Uterus (tissue), 2 donors: ENCODE results near the gene NEUROG3.

Experiments used
- POLR2A ChIP-seq, 2 donors: fragments of 450-650 bp; IDR thresholded peaks; one replicate each; pipeline ENCODE4 v1.6.1; 2016; ENCODE audit warnings: antibody characterized with exemption in 2 of 2, mild to moderate bottlenecking in 1 of 2, moderate library complexity in 1 of 2
- TF ChIP-seq, protein P1 (sequence below), 4 experiments: fragments of 200-600 bp in 2 of 4; fragments of 450-650 bp in 2 of 4; sonication (generic) in 2 of 4; IDR thresholded peaks; one replicate each; pipeline ENCODE4 v1.5.1; 2016 to 2019; ENCODE audit warnings: antibody characterized with exemption in 4 of 4, mild to moderate bottlenecking in 2 of 4, moderate library complexity in 1 of 4

DNA sequence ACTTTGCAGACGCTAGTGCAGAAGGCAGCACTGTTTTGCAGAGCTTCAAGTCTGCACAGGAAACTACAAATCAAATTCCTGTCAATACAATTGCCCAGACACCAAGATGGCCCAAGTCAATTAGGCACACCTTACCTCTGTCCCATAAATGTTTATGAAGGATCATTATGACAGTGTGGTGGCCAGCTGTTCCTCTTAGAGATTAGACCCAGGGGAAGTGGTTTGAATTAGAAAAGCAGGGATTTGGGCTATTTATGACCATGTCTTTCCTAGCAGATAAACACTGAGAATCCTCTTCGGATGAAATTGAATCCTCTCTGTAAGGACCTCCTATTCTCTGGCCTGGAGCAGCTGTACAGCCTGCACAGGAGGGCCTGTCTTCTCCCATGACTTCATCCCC is 9.9 kb upstream of the NEUROG3 start:
- TF ChIP-seq, protein P1, sequence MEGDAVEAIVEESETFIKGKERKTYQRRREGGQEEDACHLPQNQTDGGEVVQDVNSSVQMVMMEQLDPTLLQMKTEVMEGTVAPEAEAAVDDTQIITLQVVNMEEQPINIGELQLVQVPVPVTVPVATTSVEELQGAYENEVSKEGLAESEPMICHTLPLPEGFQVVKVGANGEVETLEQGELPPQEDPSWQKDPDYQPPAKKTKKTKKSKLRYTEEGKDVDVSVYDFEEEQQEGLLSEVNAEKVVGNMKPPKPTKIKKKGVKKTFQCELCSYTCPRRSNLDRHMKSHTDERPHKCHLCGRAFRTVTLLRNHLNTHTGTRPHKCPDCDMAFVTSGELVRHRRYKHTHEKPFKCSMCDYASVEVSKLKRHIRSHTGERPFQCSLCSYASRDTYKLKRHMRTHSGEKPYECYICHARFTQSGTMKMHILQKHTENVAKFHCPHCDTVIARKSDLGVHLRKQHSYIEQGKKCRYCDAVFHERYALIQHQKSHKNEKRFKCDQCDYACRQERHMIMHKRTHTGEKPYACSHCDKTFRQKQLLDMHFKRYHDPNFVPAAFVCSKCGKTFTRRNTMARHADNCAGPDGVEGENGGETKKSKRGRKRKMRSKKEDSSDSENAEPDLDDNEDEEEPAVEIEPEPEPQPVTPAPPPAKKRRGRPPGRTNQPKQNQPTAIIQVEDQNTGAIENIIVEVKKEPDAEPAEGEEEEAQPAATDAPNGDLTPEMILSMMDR (IDR thresholded peaks at IDR 0.05), result no peak
- no peak for TF ChIP-seq POLR2A (IDR thresholded peaks at IDR 0.05)
